Measurements from ENCODE around the gene YIPF6. TPM values are rescaled to one million over a fixed set of nuclear protein-coding genes. Genes with fewer than 3 reads are reported as not detected.
"Not testable (repeated sequence)": the region's sequence is repeated elsewhere in the genome, so short reads cannot be mapped to it uniquely, and the experiment has no call there.

YIPF6 gene, protein sequence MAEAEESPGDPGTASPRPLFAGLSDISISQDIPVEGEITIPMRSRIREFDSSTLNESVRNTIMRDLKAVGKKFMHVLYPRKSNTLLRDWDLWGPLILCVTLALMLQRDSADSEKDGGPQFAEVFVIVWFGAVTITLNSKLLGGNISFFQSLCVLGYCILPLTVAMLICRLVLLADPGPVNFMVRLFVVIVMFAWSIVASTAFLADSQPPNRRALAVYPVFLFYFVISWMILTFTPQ
- 10 to 100 TPM; 16.3 to 30.6 TPM for total RNA-seq

- peaks cover 9 to 14% of the 10 kb centered on the region in 2 donors for H3K36me3 Mint-ChIP-seq
- DNase-seq (ENCODE audit: low spot score in 2 of 2) = peak; percentile 49 to 78
- no peaks in the 10 kb centered on the region for H3K9me3 Mint-ChIP-seq
- H3K27ac Mint-ChIP-seq = peak within 1 kb of the TSS; percentile 99 to 100
- ATAC-seq = peak; percentile 88 to 91
Measured at GRCh38 chrX:68498508-68499379, at the start of gene YIPF6. YIPF6 (plus strand) TSS chrX:68499051; CDS start chrX:68499067, 16 bp downstream.

GRCh38 chrX:68451720-68452119 lies 47.1 kb upstream of the YIPF6 start:
- Mint-ChIP-seq H3K9me3 (no peaks in the 10 kb centered on the region), H3K27ac (no peak overlapping the region), H3K36me3 (no peaks in the 10 kb centered on the region)
- DNase-seq (ENCODE audit: low spot score in 2 of 2) (no peak), ATAC-seq (no peak)

GRCh38 chrX:68454476-68455150 lies 44.2 kb upstream of the YIPF6 start:
- ATAC-seq = no peak
- no peak for DNase-seq (ENCODE audit: low spot score in 2 of 2)
- H3K9me3 Mint-ChIP-seq = no peaks in the 10 kb centered on the region
- no peaks in the 10 kb centered on the region for H3K36me3 Mint-ChIP-seq
- H3K27ac Mint-ChIP-seq = no peak overlapping the region

DNA sequence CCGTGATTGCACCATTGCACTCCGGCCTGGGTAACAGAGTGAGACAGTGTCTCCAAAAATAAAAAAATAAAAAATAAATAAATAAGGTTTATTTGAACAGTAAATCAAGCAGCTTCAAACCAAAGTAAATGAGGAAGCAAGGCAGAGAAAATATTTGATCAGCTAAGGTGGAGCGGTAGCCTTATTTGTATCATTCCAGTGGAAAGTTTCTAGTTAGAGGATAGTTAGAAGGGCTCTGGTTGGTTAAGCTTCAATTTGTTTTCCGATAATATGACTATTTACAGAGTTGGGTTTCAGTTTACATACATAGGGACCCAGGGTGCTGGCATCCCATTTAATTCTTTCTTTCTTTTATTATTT lies 43.7 kb upstream of the YIPF6 start:
- no peak for ATAC-seq
- Mint-ChIP-seq H3K36me3 (no peaks in the 10 kb centered on the region), H3K27ac (no peak overlapping the region), H3K9me3 (no peaks in the 10 kb centered on the region)
- DNase-seq (ENCODE audit: low spot score in 2 of 2) = no peak

DNA sequence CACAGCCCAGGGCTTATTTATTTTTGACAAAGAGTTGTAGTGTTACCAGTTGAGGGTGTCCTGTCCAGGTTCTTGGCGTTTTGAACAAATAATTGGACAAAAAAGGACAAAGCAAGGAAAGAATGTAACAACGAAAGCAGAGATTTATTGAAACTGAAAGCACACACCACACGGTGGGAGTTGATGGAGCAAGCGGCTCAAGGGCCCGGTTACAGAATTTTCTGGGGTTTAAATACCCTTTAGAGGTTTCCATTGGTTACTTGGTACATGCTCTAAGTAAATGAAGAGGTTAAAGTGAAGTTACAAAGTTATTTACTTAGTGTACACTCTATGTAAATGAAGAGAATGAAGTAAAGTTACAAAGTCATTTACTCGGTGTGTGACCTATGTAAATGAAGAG lies 37.8 kb upstream of the YIPF6 start:
- DNase-seq (ENCODE audit: low spot score in 2 of 2) (no peak), ATAC-seq (no peak)
- no peaks in the 10 kb centered on the region for H3K9me3 Mint-ChIP-seq
- no peaks in the 10 kb centered on the region for H3K36me3 Mint-ChIP-seq
- no peak overlapping the region for H3K27ac Mint-ChIP-seq

DNA sequence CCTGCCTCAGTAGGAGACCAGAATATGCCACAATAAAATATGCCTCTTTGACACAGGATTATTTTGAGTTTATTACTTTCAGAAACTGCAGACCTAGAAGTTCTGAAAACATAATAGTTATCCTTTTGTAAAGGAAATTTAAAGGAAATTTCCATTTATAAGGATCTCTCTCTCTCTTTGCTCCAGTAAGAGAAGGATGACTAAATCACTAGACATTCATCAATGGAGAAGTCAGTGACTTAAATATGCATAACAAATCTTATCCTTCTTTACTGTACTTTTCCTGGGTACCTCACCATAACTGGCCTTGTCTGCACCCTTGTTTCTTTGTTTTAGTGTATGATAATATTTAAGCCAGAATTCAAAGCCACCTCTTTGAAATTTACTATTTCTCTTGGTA lies 37.3 kb upstream of the YIPF6 start:
- no peaks in the 10 kb centered on the region for H3K9me3 Mint-ChIP-seq
- DNase-seq (ENCODE audit: low spot score in 2 of 2) (no peak), ATAC-seq (no peak)
- H3K36me3 Mint-ChIP-seq = no peaks in the 10 kb centered on the region
- H3K27ac Mint-ChIP-seq = no peak overlapping the region

DNA sequence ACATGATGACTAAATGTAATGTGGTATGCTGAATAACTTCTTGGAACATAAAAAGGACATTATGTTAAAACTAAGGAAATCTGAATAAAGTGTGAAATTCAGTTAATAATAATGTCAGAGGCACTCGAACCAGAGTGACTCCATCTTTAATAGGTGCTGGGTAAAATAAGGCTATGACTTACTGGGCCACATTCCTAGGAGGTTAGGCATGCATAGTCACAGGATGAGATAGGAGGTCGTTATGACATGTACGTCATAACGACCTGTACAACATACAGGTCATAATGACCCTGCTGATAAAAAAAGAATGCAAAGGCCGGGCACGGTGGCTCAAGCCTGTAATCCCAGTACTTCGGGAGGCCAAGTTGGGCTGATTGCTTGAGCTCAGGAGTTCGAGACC lies 36.7 kb upstream of the YIPF6 start:
- no peaks in the 10 kb centered on the region for H3K9me3 Mint-ChIP-seq
- no peaks in the 10 kb centered on the region for H3K36me3 Mint-ChIP-seq
- no peak overlapping the region for H3K27ac Mint-ChIP-seq
- DNase-seq (ENCODE audit: low spot score in 2 of 2) (no peak), ATAC-seq (no peak)

- H3K27ac Mint-ChIP-seq = no peak overlapping the region
- H3K9me3 Mint-ChIP-seq = no peaks in the 10 kb centered on the region
- no peaks in the 10 kb centered on the region for H3K36me3 Mint-ChIP-seq
- DNase-seq (ENCODE audit: low spot score in 2 of 2) = peak in 1 of 2 donors; percentile 8
- ATAC-seq = peak in 1 of 2 donors; percentile 47
Measured at GRCh38 chrX:68462653-68463052, 36.2 kb upstream of the YIPF6 start.

DNA sequence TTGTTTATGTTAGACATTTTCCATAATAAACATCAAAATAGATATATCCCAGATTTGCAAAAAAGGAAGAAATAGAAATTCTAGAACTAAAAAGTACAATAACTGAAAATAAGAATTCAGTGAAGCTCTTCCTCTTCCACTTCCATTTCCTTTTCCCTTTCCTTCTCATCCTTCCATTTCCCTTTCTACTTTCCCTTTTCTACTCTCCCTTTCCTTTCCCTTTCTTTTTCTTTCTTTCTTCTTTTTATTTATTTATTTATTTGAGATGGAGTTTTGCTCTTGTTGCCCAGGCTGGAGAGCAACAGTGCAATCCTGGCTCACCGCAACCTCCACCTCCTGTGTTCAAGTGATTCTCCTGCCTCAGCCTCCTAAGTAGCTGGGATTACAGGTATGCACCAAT lies 35.0 kb upstream of the YIPF6 start:
- Mint-ChIP-seq H3K9me3 (no peaks in the 10 kb centered on the region), H3K36me3 (no peaks in the 10 kb centered on the region), H3K27ac (no peak overlapping the region)
- DNase-seq (ENCODE audit: low spot score in 2 of 2) (no peak), ATAC-seq (no peak)

DNA sequence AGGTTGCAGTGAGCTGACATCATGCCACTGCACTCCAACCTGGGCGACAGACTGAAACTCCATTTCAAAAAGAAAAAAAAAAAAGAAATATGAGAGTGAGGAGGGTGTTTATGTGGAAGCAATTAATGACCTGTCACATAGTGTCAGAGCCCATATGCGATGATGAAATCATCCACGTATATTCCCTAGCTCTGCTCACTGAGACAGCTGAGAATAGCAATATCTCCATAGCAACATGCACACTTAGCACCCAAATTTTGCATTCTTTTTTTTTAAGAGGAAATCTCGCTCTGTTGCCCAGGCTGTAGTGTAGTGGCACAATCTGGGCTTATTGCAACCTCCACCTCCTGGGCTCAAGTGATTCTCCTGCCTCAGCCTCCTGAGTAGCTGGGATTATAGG lies 34.1 kb upstream of the YIPF6 start:
- H3K9me3 Mint-ChIP-seq = no peaks in the 10 kb centered on the region
- no peaks in the 10 kb centered on the region for H3K36me3 Mint-ChIP-seq
- no peak overlapping the region for H3K27ac Mint-ChIP-seq
- ATAC-seq (no peak), DNase-seq (ENCODE audit: low spot score in 2 of 2) (no peak)

DNA sequence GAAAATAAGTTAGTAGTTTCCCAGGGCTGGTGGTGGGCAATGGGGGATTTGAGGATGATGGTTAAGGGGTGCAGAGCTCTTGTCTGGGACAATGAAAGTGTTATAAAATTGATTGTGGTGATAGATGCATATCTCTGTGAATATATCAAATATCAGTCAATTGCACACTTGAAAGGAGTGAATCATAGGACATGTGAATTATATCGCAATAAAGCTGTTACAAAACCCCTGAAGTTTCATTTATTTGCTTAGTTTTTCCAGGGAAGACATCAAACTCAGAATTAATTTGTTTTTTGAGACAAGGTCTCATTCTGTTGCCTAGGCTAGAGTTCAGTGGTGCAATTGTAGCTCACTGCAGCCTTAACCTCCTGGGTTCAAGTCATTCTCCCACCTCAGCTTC lies 17.9 kb upstream of the YIPF6 start:
- H3K27ac Mint-ChIP-seq = no peak overlapping the region
- H3K9me3 Mint-ChIP-seq = no peaks in the 10 kb centered on the region
- no peaks in the 10 kb centered on the region for H3K36me3 Mint-ChIP-seq
- DNase-seq (ENCODE audit: low spot score in 2 of 2) (no peak), ATAC-seq (no peak)

GRCh38 chrX:68486198-68486597 lies 12.7 kb upstream of the YIPF6 start:
- H3K36me3 Mint-ChIP-seq; DNase-seq (ENCODE audit: low spot score in 2 of 2); ATAC-seq; H3K9me3 Mint-ChIP-seq; H3K27ac Mint-ChIP-seq: not testable (repeated sequence)

DNA sequence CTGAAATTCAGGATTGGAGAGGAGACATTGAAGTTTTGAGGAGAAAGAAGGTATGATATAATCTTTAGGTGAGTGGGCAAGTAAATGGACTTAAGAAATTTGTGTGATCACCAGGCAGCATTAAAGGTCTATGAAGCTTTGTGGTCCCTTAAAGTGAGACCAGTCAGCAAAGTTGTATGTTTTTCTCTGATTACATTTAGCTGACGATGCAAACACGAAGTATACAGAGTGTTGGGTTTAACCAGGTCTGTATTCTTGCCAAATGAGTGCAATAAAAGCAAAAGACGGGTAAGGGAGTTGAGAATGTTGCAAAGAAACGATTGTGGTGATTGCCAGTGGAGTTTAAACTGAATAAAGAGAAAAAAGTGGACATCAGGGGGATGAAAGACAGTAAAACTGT lies 11.6 kb upstream of the YIPF6 start:
- H3K27ac Mint-ChIP-seq = no peak overlapping the region
- DNase-seq (ENCODE audit: low spot score in 2 of 2) (no peak), ATAC-seq (no peak)
- H3K36me3 Mint-ChIP-seq = no peaks in the 10 kb centered on the region
- H3K9me3 Mint-ChIP-seq = no peaks in the 10 kb centered on the region

DNA sequence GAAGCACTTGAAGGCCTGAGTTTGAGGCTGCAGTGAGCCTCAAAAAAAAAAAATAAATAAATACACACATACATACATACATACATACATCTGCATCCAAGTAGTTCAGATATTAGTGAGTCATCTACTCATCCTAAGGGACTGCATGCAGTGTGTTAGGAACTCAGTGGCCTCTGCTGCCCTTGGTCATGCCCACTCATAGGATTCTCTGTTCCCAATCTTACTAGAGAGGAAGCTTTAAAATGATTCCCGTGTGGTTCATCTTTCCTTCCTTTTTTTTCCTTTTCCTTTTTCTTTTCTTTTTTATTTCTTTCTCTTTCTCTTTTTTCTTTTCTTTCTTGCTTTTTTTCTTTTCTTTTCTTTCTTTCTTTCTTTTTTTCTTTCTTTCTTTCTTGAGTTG lies 10.9 kb upstream of the YIPF6 start:
- Mint-ChIP-seq H3K9me3 (no peaks in the 10 kb centered on the region), H3K27ac (no peak overlapping the region), H3K36me3 (no peaks in the 10 kb centered on the region)
- DNase-seq (ENCODE audit: low spot score in 2 of 2) (no peak), ATAC-seq (no peak)

DNA sequence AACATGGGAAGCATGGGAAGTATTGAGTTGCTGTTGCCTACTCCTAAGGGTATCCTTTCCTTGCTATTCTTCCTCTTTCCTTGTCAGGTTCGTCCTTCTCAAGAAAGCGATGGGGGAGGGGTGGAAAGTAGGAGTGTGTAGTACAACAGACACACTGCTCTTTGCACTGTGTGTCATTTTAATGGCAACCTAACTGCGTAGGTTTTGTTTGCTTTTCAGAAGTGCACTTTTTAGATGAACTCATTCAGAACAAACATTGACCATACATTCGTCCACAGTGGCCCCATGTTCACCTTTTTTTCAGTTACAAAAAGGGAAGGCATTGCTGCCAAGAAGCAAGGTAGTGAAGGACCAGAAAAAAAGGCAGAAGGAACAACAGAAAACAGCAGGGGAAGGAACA lies 10.2 kb upstream of the YIPF6 start:
- no peaks in the 10 kb centered on the region for H3K36me3 Mint-ChIP-seq
- H3K27ac Mint-ChIP-seq = no peak overlapping the region
- H3K9me3 Mint-ChIP-seq = no peaks in the 10 kb centered on the region
- ATAC-seq = no peak
- no peak for DNase-seq (ENCODE audit: low spot score in 2 of 2)

DNA sequence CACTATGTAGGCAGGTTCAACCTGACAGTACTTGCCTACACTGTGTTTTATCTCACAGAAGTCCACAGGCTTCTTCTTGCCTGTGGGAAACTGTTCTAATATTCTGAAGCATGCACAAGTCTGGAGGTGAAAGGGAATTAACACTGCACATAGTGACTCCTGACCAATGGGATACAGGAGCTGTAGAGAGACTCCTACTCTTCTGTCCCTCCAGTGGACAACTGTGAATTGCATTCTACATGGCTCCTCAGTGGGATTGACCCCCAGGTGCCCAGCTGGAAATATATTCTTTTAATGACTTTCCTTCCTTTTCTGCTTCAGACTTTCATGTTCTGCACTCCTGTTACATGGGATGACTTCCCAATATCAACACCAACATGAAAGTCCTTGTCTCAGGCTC lies 8.2 kb upstream of the YIPF6 start:
- Mint-ChIP-seq H3K36me3 (no peaks in the 10 kb centered on the region), H3K9me3 (no peaks in the 10 kb centered on the region), H3K27ac (no peak overlapping the region)
- ATAC-seq (no peak), DNase-seq (ENCODE audit: low spot score in 2 of 2) (no peak)

GRCh38 chrX:68492583-68492982 lies 6.3 kb upstream of the YIPF6 start:
- no peak overlapping the region for H3K27ac Mint-ChIP-seq
- H3K36me3 Mint-ChIP-seq = no peaks in the 10 kb centered on the region
- no peak for DNase-seq (ENCODE audit: low spot score in 2 of 2)
- ATAC-seq = no peak
- H3K9me3 Mint-ChIP-seq = no peaks in the 10 kb centered on the region

All from activated naive CD4-positive, alpha-beta T cell treated with anti-CD3 and anti-CD28 coated beads, Interleukin-2, amount 50 U/mL, for 72 hours (primary cell).